Vagina (tissue), 2 donors: ENCODE measurements around the gene ZNF483. TPM values are rescaled to one million over a fixed set of nuclear protein-coding genes. Genes with fewer than 3 reads are reported as not detected.

Experiments
- DNase-seq, 2 donors: peaks; one replicate each; pipeline ENCODE4 v3.0.0-alpha.2; 2017; ENCODE audit errors: extremely low spot score in 2 of 2
- H3K27ac ChIP-seq: fragments of 200-600 bp; sonication (generic); one replicate; pipeline ENCODE4 v1.5.1; 2019
- H3K27me3 ChIP-seq: fragments of 200-600 bp; sonication (generic); one replicate; pipeline ENCODE4 v1.5.1; 2019
- H3K36me3 ChIP-seq, 2 donors: fragments of 200-600 bp; sonication (generic); one replicate each; pipeline ENCODE4 v1.5.1; 2017 to 2019
- H3K4me1 ChIP-seq: fragments of 200-600 bp; sonication (generic); one replicate; pipeline ENCODE4 v1.5.1; 2019
- H3K4me3 ChIP-seq, 2 donors: fragments of 200-600 bp; sonication (generic); 1 replicate in 1 of 2; 2 replicates in 1 of 2; pipeline ENCODE4 v1.5.1; 2016 to 2019
- H3K9me3 ChIP-seq: fragments of 200-600 bp; sonication (generic); one replicate; pipeline ENCODE4 v1.5.1; 2019
- CTCF ChIP-seq, 3 experiments: fragments of 450-650 bp in 2 of 3; fragments of 200-600 bp in 1 of 3; sonication (generic) in 1 of 3; IDR thresholded peaks; one replicate each; pipeline ENCODE4 v1.5.1; 2017 to 2019; ENCODE audit warnings: antibody characterized with exemption in 3 of 3, mild to moderate bottlenecking in 2 of 3, moderate library complexity in 2 of 3
- POLR2A ChIP-seq, 2 donors: fragments of 450-650 bp; IDR thresholded peaks; one replicate each; pipeline ENCODE4 v1.6.1; 2017; ENCODE audit warnings: antibody characterized with exemption in 2 of 2, mild to moderate bottlenecking in 2 of 2, moderate library complexity in 2 of 2
- POLR2AphosphoS5 ChIP-seq, 2 donors: sonication (generic); formaldehyde crosslinking; IDR thresholded peaks; one replicate each; pipeline ENCODE4 v1.9.0; 2017; ENCODE audit warnings: antibody characterized with exemption in 2 of 2, mild to moderate bottlenecking in 2 of 2, low read depth in 1 of 2; ENCODE audit not compliant: insufficient read depth in 1 of 2
- intact Hi-C: fragments of 100-400 bp; cut with DNase I; formaldehyde crosslinking; loops from one replicate; pipeline ENCODE4 v1.15.1; 2023
- total RNA-seq: library from RNA; depleted of rRNA; stranded (reverse); fragments of >200 nt; gene quantifications from one replicate; pipeline ENCODE4 v1.2.3, GENCODE V29; 2016

Gene ZNF483
- total RNA-seq, 1 donor from 2014 or later, result 8.8 TPM

GRCh38 chr9:111586378-111586777, 61.4 kb downstream of the ZNF483 start:
- no peak overlapping the region for H3K27ac ChIP-seq
- TF ChIP-seq POLR2AphosphoS5 (IDR thresholded peaks at IDR 0.05; ENCODE audit: insufficient read depth in 1 of 2, low read depth in 1 of 2) (no peak), CTCF (IDR thresholded peaks at IDR 0.05) (no peak), POLR2A (IDR thresholded peaks at IDR 0.05) (no peak)
- intact Hi-C loops, result no loop called here
- no peaks in the 10 kb centered on the region for H3K27me3 ChIP-seq
- no peaks in the 10 kb centered on the region for H3K9me3 ChIP-seq
- DNase-seq, result no peak
- peaks cover 0 to 38% of the 10 kb centered on the region in 2 donors for H3K36me3 ChIP-seq
- H3K4me3 ChIP-seq, result no peak overlapping the region
- no peaks in the 10 kb centered on the region for H3K4me1 ChIP-seq

GRCh38 chr9:111588846-111589245, 63.9 kb downstream of the ZNF483 start:
- Histone ChIP-seq H3K36me3 (peaks cover 0 to 34% of the 10 kb centered on the region in 2 donors), H3K27me3 (no peaks in the 10 kb centered on the region), H3K4me1 (no peaks in the 10 kb centered on the region), H3K27ac (no peak overlapping the region), H3K4me3 (no peak overlapping the region), H3K9me3 (no peaks in the 10 kb centered on the region)
- TF ChIP-seq POLR2AphosphoS5 (IDR thresholded peaks at IDR 0.05; ENCODE audit: insufficient read depth in 1 of 2, low read depth in 1 of 2) (no peak), POLR2A (IDR thresholded peaks at IDR 0.05) (no peak), CTCF (IDR thresholded peaks at IDR 0.05) (no peak)
- intact Hi-C loops, result no loop called here
- no peak for DNase-seq

GRCh38 chr9:111597852-111598732, 73.1 kb downstream of the ZNF483 start:
- DNase-seq, result peak in 1 of 2 donors; percentile 91
- Histone ChIP-seq H3K4me1 (no peaks in the 10 kb centered on the region), H3K36me3 (peaks cover 0 to 9% of the 10 kb centered on the region in 2 donors), H3K9me3 (no peaks in the 10 kb centered on the region), H3K27me3 (no peaks in the 10 kb centered on the region), H3K4me3 (peak overlapping the region; percentile 74 to 86), H3K27ac (peak overlapping the region; percentile 84)
- TF ChIP-seq POLR2A (IDR thresholded peaks at IDR 0.05) (no peak), CTCF (IDR thresholded peaks at IDR 0.05) (peak; percentile 26 to 80 (median 28)), POLR2AphosphoS5 (IDR thresholded peaks at IDR 0.05; ENCODE audit: insufficient read depth in 1 of 2, low read depth in 1 of 2) (peak in 1 of 2 donors; percentile 75)
- intact Hi-C loops, result no loop called here

- peak in 1 of 2 donors; percentile 88 for DNase-seq
- no peaks in the 10 kb centered on the region for H3K9me3 ChIP-seq
- intact Hi-C loops, result no loop called here
- peak overlapping the region; percentile 84 for H3K27ac ChIP-seq
- H3K4me1 ChIP-seq, result no peaks in the 10 kb centered on the region
- no peaks in the 10 kb centered on the region for H3K27me3 ChIP-seq
- peak overlapping the region; percentile 74 to 86 for H3K4me3 ChIP-seq
- H3K36me3 ChIP-seq, result peaks cover 0 to 9% of the 10 kb centered on the region in 2 donors
- TF ChIP-seq CTCF (IDR thresholded peaks at IDR 0.05), result no peak
- TF ChIP-seq POLR2AphosphoS5 (IDR thresholded peaks at IDR 0.05; ENCODE audit: insufficient read depth in 1 of 2, low read depth in 1 of 2), result no peak
Measured at GRCh38 chr9:111598733-111599091, 73.7 kb downstream of the ZNF483 start.
